Kidney (tissue), 14 donors: ENCODE data around the gene PDLIM3. TPM values are rescaled to one million over a fixed set of nuclear protein-coding genes. Genes with fewer than 3 reads are reported as not detected.

Source experiments
- DNase-seq, 5 donors: peaks; one replicate each; pipeline ENCODE4 v3.0.0-alpha.2; 2013 to 2020
- FAIRE-seq: peaks from 2 replicates; lab custom pipeline; 2012; peaks lifted over from hg19 to GRCh38; lab: Jason Lieb, UNC
- H3K27ac ChIP-seq, 2 donors: one replicate each; pipeline ENCODE4 v1.7.0; 2013; ENCODE audit warnings: low read depth in 2 of 2, low read length in 2 of 2, inconsistent platforms in 1 of 2
- H3K27me3 ChIP-seq: one replicate; pipeline ENCODE4 v1.7.1; 2013; ENCODE audit warnings: low read length, inconsistent platforms; ENCODE audit not compliant: control insufficient read depth, insufficient read depth
- H3K36me3 ChIP-seq, 3 donors: one replicate each; pipeline versions ENCODE4 v1.7.0 to v1.7.1; 2013; ENCODE audit warnings: low read length in 3 of 3, control low read depth in 1 of 3, inconsistent platforms in 1 of 3; ENCODE audit not compliant: insufficient read depth in 3 of 3, control insufficient read depth in 2 of 3
- H3K4me1 ChIP-seq, 3 donors: one replicate each; pipeline versions ENCODE4 v1.7.0 to v1.7.1; 2013; ENCODE audit warnings: low read length in 3 of 3, inconsistent platforms in 1 of 3, low read depth in 1 of 3; ENCODE audit not compliant: control insufficient read depth in 2 of 3, insufficient read depth in 2 of 3
- H3K4me3 ChIP-seq, 3 donors: one replicate each; pipeline versions ENCODE4 v1.7.0 to v1.8.1; 2013; ENCODE audit warnings: low read length in 3 of 3, control low read depth in 1 of 3, inconsistent platforms in 1 of 3
- H3K9ac ChIP-seq, 3 donors: one replicate each; pipeline versions ENCODE4 v1.7.0 to v1.7.1; 2013; ENCODE audit warnings: low read length in 3 of 3, control low read depth in 1 of 3, inconsistent platforms in 1 of 3
- H3K9me3 ChIP-seq, 3 donors: one replicate each; pipeline versions ENCODE4 v1.7.0 to v1.7.1; 2013; ENCODE audit warnings: low read length in 3 of 3, control low read depth in 1 of 3, inconsistent platforms in 1 of 3; ENCODE audit not compliant: control insufficient read depth in 2 of 3, insufficient read depth in 1 of 3
- CTCF ChIP-seq: IDR thresholded peaks from 3 replicates; pipeline ENCODE4 v1.5.1; 2012; ENCODE audit warnings: mild to moderate bottlenecking, moderate library complexity, borderline replicate concordance; ENCODE audit not compliant: insufficient read depth; ENCODE audit errors: extremely low read depth
- intact Hi-C: fragments of 100-400 bp; cut with DNase I; formaldehyde crosslinking; loops from one replicate; pipeline ENCODE4 v1.11.1; 2022
- polyA plus RNA-seq: library from polyadenylated mRNA; stranded (reverse); fragments of 350-450 nt; fragmentation: Illumina TruSeq; extraction: RNeasy Lipid Tissue Mini Kit (QIAGEN cat#74804); gene quantifications from one replicate; pipeline ENCODE4 v1.2.3, GENCODE V29; 2014; ENCODE audit warnings: low read depth, low replicate concordance; ENCODE audit not compliant: insufficient read depth
- total RNA-seq: library from RNA; stranded (reverse); fragmentation: NEBNext Ultra II Directional; extraction: Animal tissue kit (Norgen Biotek cat#: 25700); gene quantifications from one replicate; pipeline ENCODE4 v1.2.1, GENCODE V29; 2021
- donor health status: control.
- donor health status: control.
- donor health status: control.
- donor health status: control.
- donor health status: control.
- donor health status: DM: yes; HTN: yes; CAD: no.
- donor health status: Normal renal cell carcinoma (clear cell type).

Gene PDLIM3
- total and polyA plus RNA-seq, 2 donors from 2014 or later = 10.8 to 19.6 TPM

- Histone ChIP-seq H3K36me3 (no peaks in the 10 kb centered on the region), H3K27me3 (no peaks in the 10 kb centered on the region), H3K4me3 (no peak overlapping the region), H3K9me3 (no peaks in the 10 kb centered on the region), H3K4me1 (peaks cover 0 to 2% (median 0%) of the 10 kb centered on the region in 3 donors), H3K27ac (no peak overlapping the region), H3K9ac (no peak overlapping the region)
- intact Hi-C loops = loop anchor here (10.0 kb wide), 1 partner anchor 122 kb away; no protein-coding TSS in a partner anchor
- TF ChIP-seq CTCF = no peak
- DNase-seq (no peak), FAIRE-seq (no peak)
Observed at GRCh38 chr4:185473247-185473646, 62.1 kb downstream of the PDLIM3 start.

GRCh38 chr4:185472103-185472542 lies 63.2 kb downstream of the PDLIM3 start:
- DNase-seq = peak in 1 of 5 donors; percentile 39
- intact Hi-C loops = loop anchor here (10.0 kb wide), 1 partner anchor 123 kb away; no protein-coding TSS in a partner anchor
- H3K27ac ChIP-seq = no peak overlapping the region

GRCh38 chr4:185471235-185472102 lies 63.8 kb downstream of the PDLIM3 start, which contains the start of gene CCDC110:
CCDC110 (minus strand) TSS chr4:185471733; CDS start chr4:185471683, 50 bp downstream.
- H3K27ac ChIP-seq = peak within 1 kb of the TSS; percentile 9 to 74
- intact Hi-C loops = loop anchor here (10.0 kb wide), 1 partner anchor 123 kb away; no protein-coding TSS in a partner anchor
- no peak for FAIRE-seq

More at GRCh38 chr4:185472103-185472542, 63.2 kb downstream of the PDLIM3 start:
- Histone ChIP-seq H3K9me3 (no peaks in the 10 kb centered on the region), H3K36me3 (no peaks in the 10 kb centered on the region), H3K27me3 (no peaks in the 10 kb centered on the region), H3K4me1 (peaks cover 0 to 2% (median 0%) of the 10 kb centered on the region in 3 donors), H3K4me3 (peak overlapping the region; percentile 35 to 64 (median 57)), H3K9ac (peak overlapping the region in 2 of 3 donors; percentile 6 to 53)
- no peak for FAIRE-seq
- TF ChIP-seq CTCF = no peak

More at GRCh38 chr4:185471235-185472102, 63.8 kb downstream of the PDLIM3 start, which contains the start of gene CCDC110:
- Histone ChIP-seq H3K9me3 (no peaks in the 10 kb centered on the region), H3K36me3 (no peaks in the 10 kb centered on the region), H3K27me3 (no peaks in the 10 kb centered on the region), H3K4me3 (peak within 1 kb of the TSS; percentile 81 to 97 (median 85)), H3K4me1 (peaks cover 0 to 2% (median 0%) of the 10 kb centered on the region in 3 donors), H3K9ac (peak within 1 kb of the TSS; percentile 61 to 89 (median 78))
- peak; percentile 72 for TF ChIP-seq CTCF
- DNase-seq = peak; percentile 94 to 99 (median 96)
